Measurements from ENCODE around the gene PTPRC. TPM values are rescaled to one million over a fixed set of nuclear protein-coding genes. Genes with fewer than 3 reads are reported as not detected.

Gene PTPRC
- total RNA-seq, 1 donor from 2014 or later, result not detected

GRCh38 chr1:198604975-198605374, 33.9 kb upstream of the PTPRC start:
- no peak for TF ChIP-seq CTCF (IDR thresholded peaks at IDR 0.05; ENCODE audit: unreplicated experiment)
- H3K36me3 Mint-ChIP-seq (ENCODE audit: low read depth, unreplicated experiment), result no peaks in the 10 kb centered on the region
- H3K27me3 Mint-ChIP-seq (ENCODE audit: unreplicated experiment), result no peaks in the 10 kb centered on the region
- no peak for DNase-seq (ENCODE audit: low spot score)
- no peak overlapping the region for H3K27ac Mint-ChIP-seq (ENCODE audit: unreplicated experiment)
- H3K9me3 Mint-ChIP-seq (ENCODE audit: unreplicated experiment), result no peaks in the 10 kb centered on the region
- H3K4me3 Mint-ChIP-seq (ENCODE audit: unreplicated experiment), result no peak overlapping the region
- peaks cover 6% of the 10 kb centered on the region for H3K4me1 Mint-ChIP-seq (ENCODE audit: unreplicated experiment)

GRCh38 chr1:198605406-198605805, 33.4 kb upstream of the PTPRC start:
- Mint-ChIP-seq H3K27me3 (ENCODE audit: unreplicated experiment) (no peaks in the 10 kb centered on the region), H3K27ac (ENCODE audit: unreplicated experiment) (no peak overlapping the region), H3K9me3 (ENCODE audit: unreplicated experiment) (no peaks in the 10 kb centered on the region), H3K36me3 (ENCODE audit: low read depth, unreplicated experiment) (no peaks in the 10 kb centered on the region), H3K4me3 (ENCODE audit: unreplicated experiment) (no peak overlapping the region), H3K4me1 (ENCODE audit: unreplicated experiment) (peaks cover 6% of the 10 kb centered on the region)
- no peak for TF ChIP-seq CTCF (IDR thresholded peaks at IDR 0.05; ENCODE audit: unreplicated experiment)
- no peak for DNase-seq (ENCODE audit: low spot score)

- Mint-ChIP-seq H3K27me3 (ENCODE audit: unreplicated experiment) (no peaks in the 10 kb centered on the region), H3K27ac (ENCODE audit: unreplicated experiment) (peak overlapping the region; percentile 49), H3K9me3 (ENCODE audit: unreplicated experiment) (no peaks in the 10 kb centered on the region), H3K36me3 (ENCODE audit: low read depth, unreplicated experiment) (no peaks in the 10 kb centered on the region), H3K4me3 (ENCODE audit: unreplicated experiment) (no peak overlapping the region), H3K4me1 (ENCODE audit: unreplicated experiment) (peaks cover 6% of the 10 kb centered on the region)
- no peak for DNase-seq (ENCODE audit: low spot score)
- no peak for TF ChIP-seq CTCF (IDR thresholded peaks at IDR 0.05; ENCODE audit: unreplicated experiment)
These were observed 32.8 kb upstream of the PTPRC start for GRCh38 chr1:198606020-198606438.

GRCh38 chr1:198607714-198608113, 31.1 kb upstream of the PTPRC start:
- no peaks in the 10 kb centered on the region for H3K36me3 Mint-ChIP-seq (ENCODE audit: low read depth, unreplicated experiment)
- no peak overlapping the region for H3K4me3 Mint-ChIP-seq (ENCODE audit: unreplicated experiment)
- H3K27ac Mint-ChIP-seq (ENCODE audit: unreplicated experiment), result no peak overlapping the region
- H3K9me3 Mint-ChIP-seq (ENCODE audit: unreplicated experiment), result no peaks in the 10 kb centered on the region
- no peak for DNase-seq (ENCODE audit: low spot score)
- no peaks in the 10 kb centered on the region for H3K27me3 Mint-ChIP-seq (ENCODE audit: unreplicated experiment)
- TF ChIP-seq CTCF (IDR thresholded peaks at IDR 0.05; ENCODE audit: unreplicated experiment), result no peak
- H3K4me1 Mint-ChIP-seq (ENCODE audit: unreplicated experiment), result peaks cover 6% of the 10 kb centered on the region

- Mint-ChIP-seq H3K36me3 (ENCODE audit: low read depth, unreplicated experiment) (no peaks in the 10 kb centered on the region), H3K9me3 (ENCODE audit: unreplicated experiment) (no peaks in the 10 kb centered on the region), H3K27ac (ENCODE audit: unreplicated experiment) (no peak overlapping the region), H3K4me3 (ENCODE audit: unreplicated experiment) (no peak overlapping the region), H3K27me3 (ENCODE audit: unreplicated experiment) (no peaks in the 10 kb centered on the region), H3K4me1 (ENCODE audit: unreplicated experiment) (peaks cover 5% of the 10 kb centered on the region)
- no peak for TF ChIP-seq CTCF (IDR thresholded peaks at IDR 0.05; ENCODE audit: unreplicated experiment)
- DNase-seq (ENCODE audit: low spot score), result no peak
These were observed 28.5 kb upstream of the PTPRC start for GRCh38 chr1:198610362-198610761.
